Heart left ventricle (tissue), 13 donors: ENCODE data around the gene SRD5A3.

Experiments
- POLR2A ChIP-seq, 2 donors: fragments of 450-650 bp; IDR thresholded peaks; one replicate each; pipeline ENCODE4 v1.6.1; 2017; ENCODE audit warnings: antibody characterized with exemption in 2 of 2, mild to moderate bottlenecking in 2 of 2, moderate library complexity in 2 of 2
- TF ChIP-seq, protein P1 (sequence below), 12 donors: fragments of 200-600 bp; sonication (generic) in 4 of 12; IDR thresholded peaks; one replicate each; pipeline versions ENCODE4 v1.5.0 to v1.8.0; 2018 to 2022; ENCODE audit warnings: antibody characterized with exemption in 12 of 12, mild to moderate bottlenecking in 5 of 12
- donor health status: ischemic (EF 13 %, LVEDD 7.1; RV severe dilation, severe dysfunction).
- donor health status: DM: no; HTN: yes; CAD: no.
- donor health status: DM: no; HTN: no; CAD: no.
- donor health status: ischemic (EF 25% LVEDD 6.9; RV normal size, moderate dysfunction).
- donor health status: ischemic (EF 25% LVEDD 5.7; RV mildly dilated, moderate dysfunction).
- donor health status: ischemic (EF 35%, LVEDD 5.7; RV mildly dilated, moderate dysfunction).
- donor health status: nonischemic (EF 11% LVEDD 7.7; RV severe dilation, severe dysfunction).
- donor health status: DM: yes; HTN: yes; CAD: no.
- donor health status: PGD.
- donor health status: ischemic (EF 29% LVEDD 5.4; RV normal size, mild dysfunction).
- donor health status: nonischemic (EF 23%, LVEDD 6.1; RV moderate dilation, normal function).

DNA sequence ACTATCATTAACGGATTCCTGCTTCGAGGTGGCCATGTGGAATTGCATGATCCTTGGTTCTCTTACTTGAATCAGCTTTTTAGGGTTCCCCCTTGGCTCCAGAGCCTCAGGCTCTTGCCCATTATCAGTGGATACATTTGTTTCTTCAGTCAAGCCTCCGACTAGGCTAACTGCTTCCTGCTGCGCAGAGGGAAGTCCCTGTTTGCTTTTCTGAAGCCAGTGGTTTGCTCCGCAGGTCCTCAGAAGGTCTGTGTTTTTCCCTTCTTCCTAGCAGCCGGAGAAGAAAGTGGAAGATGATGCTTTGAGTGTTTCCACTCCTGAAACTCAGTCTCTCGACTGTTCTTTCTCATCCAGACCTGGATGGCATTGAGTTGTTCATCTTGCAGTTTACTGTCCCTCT lies 20.6 kb downstream of the SRD5A3 start:
- TF ChIP-seq, protein P1, sequence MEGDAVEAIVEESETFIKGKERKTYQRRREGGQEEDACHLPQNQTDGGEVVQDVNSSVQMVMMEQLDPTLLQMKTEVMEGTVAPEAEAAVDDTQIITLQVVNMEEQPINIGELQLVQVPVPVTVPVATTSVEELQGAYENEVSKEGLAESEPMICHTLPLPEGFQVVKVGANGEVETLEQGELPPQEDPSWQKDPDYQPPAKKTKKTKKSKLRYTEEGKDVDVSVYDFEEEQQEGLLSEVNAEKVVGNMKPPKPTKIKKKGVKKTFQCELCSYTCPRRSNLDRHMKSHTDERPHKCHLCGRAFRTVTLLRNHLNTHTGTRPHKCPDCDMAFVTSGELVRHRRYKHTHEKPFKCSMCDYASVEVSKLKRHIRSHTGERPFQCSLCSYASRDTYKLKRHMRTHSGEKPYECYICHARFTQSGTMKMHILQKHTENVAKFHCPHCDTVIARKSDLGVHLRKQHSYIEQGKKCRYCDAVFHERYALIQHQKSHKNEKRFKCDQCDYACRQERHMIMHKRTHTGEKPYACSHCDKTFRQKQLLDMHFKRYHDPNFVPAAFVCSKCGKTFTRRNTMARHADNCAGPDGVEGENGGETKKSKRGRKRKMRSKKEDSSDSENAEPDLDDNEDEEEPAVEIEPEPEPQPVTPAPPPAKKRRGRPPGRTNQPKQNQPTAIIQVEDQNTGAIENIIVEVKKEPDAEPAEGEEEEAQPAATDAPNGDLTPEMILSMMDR (IDR thresholded peaks at IDR 0.05): no peak
- no peak for TF ChIP-seq POLR2A (IDR thresholded peaks at IDR 0.05)
